RWPE2 (cell line): ENCODE data around the gene TGFBR3L.

Experiments
- ATAC-seq: fragments of 200-7000 bp; cut with Tn5 transposase; 3 replicates; pipeline ENCODE4 v1.9.1; 2021; ENCODE audit warnings: low read depth
- DNase-seq: peaks from one replicate; pipeline ENCODE4 v3.0.0-alpha.2; 2020; ENCODE audit warnings: low spot score
- H3K27ac ChIP-seq: fragments of 450-650 bp; 2 replicates; pipeline ENCODE4 v1.5.1; 2017; ENCODE audit warnings: mild to moderate bottlenecking; ENCODE audit not compliant: poor library complexity, severe bottlenecking
- H3K27me3 ChIP-seq: fragments of 250-450 bp; sonication (Bioruptor Pico); 2 replicates; pipeline ENCODE4 v1.5.1; 2021; ENCODE audit warnings: mild to moderate bottlenecking, moderate library complexity; ENCODE audit not compliant: insufficient read depth, poor library complexity, severe bottlenecking
- H3K36me3 ChIP-seq: fragments of 250-450 bp; sonication (Bioruptor Pico); 2 replicates; pipeline ENCODE4 v1.5.1; 2020; ENCODE audit warnings: low read depth, mild to moderate bottlenecking, moderate library complexity
- H3K4me1 ChIP-seq: fragments of 250-450 bp; sonication (Bioruptor Pico); 2 replicates; pipeline ENCODE4 v1.5.1; 2021; ENCODE audit warnings: mild to moderate bottlenecking, moderate library complexity; ENCODE audit not compliant: insufficient read depth, poor library complexity, severe bottlenecking
- H3K4me3 ChIP-seq: fragments of 250-450 bp; sonication (Bioruptor Pico); 2 replicates; pipeline ENCODE4 v1.5.1; 2021; ENCODE audit warnings: mild to moderate bottlenecking, moderate library complexity; ENCODE audit not compliant: severe bottlenecking
- H3K9me3 ChIP-seq: fragments of 250-450 bp; sonication (Bioruptor Pico); 2 replicates; pipeline ENCODE4 v1.5.1; 2021; ENCODE audit warnings: mild to moderate bottlenecking, moderate library complexity; ENCODE audit not compliant: severe bottlenecking
- TF ChIP-seq, protein P1 (sequence below): fragments of 450-650 bp; IDR thresholded peaks from one replicate; pipeline ENCODE4 v1.5.1; 2017; ENCODE audit warnings: mild to moderate bottlenecking, moderate library complexity; ENCODE audit not compliant: poor library complexity, severe bottlenecking

The TGFBR3L gene

DNA sequence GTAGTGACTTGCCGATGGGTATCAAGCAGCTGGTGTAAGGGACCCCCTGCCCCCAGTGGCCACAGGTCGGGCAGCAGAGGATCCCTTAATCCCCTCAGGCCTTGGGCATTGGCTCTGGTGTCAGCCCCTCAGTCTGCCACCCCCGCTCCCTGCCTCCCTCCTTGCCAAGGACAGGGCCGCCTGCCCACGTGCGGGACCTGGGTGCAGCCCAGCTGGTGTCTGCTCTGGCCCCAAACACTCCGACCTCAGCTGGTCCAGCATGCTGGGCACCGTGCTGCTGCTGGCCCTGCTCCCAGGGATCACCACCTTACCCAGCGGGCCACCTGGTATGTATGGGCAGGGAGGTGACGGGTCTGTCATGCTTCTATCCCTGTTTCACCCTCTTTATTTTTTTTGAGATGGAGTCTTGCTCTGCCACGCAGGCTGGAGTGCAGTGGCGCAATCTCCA, at the start of gene TGFBR3L:
Gene TGFBR3L, plus strand, starts transcription at position 233 of the 448 bp plus-strand sequence.
- ATAC-seq = no peak
- H3K4me1 ChIP-seq = no peaks in the 10 kb centered on the region
- H3K27ac ChIP-seq = no peak within 1 kb of the TSS
- no peaks in the 10 kb centered on the region for H3K9me3 ChIP-seq
- H3K27me3 ChIP-seq = peaks cover 7% of the 10 kb centered on the region
- TF ChIP-seq, protein P1, sequence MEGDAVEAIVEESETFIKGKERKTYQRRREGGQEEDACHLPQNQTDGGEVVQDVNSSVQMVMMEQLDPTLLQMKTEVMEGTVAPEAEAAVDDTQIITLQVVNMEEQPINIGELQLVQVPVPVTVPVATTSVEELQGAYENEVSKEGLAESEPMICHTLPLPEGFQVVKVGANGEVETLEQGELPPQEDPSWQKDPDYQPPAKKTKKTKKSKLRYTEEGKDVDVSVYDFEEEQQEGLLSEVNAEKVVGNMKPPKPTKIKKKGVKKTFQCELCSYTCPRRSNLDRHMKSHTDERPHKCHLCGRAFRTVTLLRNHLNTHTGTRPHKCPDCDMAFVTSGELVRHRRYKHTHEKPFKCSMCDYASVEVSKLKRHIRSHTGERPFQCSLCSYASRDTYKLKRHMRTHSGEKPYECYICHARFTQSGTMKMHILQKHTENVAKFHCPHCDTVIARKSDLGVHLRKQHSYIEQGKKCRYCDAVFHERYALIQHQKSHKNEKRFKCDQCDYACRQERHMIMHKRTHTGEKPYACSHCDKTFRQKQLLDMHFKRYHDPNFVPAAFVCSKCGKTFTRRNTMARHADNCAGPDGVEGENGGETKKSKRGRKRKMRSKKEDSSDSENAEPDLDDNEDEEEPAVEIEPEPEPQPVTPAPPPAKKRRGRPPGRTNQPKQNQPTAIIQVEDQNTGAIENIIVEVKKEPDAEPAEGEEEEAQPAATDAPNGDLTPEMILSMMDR = no peak
- peak within 1 kb of the TSS; percentile 42 for H3K4me3 ChIP-seq
- DNase-seq = no peak
- peaks cover 16% of the 10 kb centered on the region for H3K36me3 ChIP-seq

DNA sequence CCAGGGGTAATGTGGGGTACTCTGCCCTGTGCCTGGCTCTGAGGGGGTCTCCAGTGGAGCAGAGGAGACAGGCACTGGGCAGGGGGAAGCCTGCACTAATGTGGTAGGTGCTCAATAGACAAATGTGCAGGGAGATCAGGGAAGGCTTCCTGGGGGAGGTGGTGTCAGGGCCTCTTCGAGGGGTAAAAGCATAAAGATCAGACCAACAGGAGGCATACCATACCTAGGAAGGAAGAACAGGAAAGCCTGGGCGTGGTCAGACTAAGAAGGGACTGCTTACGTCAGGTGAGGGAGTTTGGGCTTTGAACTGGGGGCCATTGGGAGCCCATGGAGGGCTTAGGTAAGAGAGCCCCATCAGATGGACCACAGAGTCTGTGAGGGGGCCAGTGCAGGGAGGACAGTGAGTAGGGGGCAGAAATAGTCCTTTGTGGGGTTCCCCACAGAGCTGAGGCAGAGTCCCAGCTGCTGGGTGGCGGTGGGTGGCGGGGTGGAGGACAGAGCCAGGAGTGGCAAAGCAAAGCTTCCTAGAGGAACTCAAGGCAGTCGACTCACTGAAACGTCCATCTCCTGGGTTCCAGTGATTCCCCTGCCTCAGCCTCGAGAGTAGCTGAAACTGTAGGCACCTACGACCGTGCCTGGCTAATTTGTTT, 49.2 kb upstream of the TGFBR3L start:
- TF ChIP-seq, protein P1 = no peak
- Histone ChIP-seq H3K4me3 (no peak overlapping the region), H3K4me1 (no peaks in the 10 kb centered on the region), H3K27ac (no peak overlapping the region), H3K9me3 (no peaks in the 10 kb centered on the region), H3K27me3 (no peaks in the 10 kb centered on the region), H3K36me3 (no peaks in the 10 kb centered on the region)
- DNase-seq = no peak
- ATAC-seq = no peak

DNA sequence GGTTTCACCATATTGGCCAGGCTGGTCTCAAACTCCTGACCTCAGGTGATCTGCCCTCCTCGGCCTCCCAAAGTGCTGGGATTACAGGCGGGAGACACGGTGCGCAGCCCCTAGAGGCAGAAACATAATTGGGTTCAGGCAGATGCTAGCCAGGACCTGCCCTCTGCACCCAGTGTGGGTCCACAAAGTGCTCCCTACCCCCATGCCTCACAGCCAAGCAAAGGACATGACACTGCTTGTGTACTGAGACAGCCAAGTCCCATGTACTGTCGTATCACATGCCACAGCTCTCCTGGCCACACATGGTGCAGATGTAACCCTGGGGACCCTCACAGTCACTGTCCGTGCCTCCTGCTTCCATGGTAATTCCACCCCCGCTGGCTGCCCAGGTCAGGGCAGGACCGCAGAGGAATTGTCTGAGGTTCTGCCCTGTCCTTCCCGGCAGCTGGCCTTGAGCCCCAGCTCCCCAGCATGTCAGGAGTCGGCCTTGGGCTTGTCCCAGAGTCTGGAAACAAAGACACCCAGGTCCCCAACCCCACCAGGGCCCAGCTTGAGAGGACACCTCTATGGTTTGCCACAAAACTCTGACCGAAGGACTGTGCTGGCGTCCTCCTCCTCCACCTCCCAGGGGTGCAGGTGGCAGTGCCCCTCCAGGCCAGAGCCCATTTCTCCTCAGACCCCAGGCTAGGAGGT, 48.1 kb upstream of the TGFBR3L start:
- TF ChIP-seq, protein P1 = no peak
- Histone ChIP-seq H3K4me3 (no peak overlapping the region), H3K27ac (no peak overlapping the region), H3K27me3 (no peaks in the 10 kb centered on the region), H3K4me1 (peaks cover 3% of the 10 kb centered on the region), H3K36me3 (no peaks in the 10 kb centered on the region), H3K9me3 (no peaks in the 10 kb centered on the region)
- no peak for ATAC-seq
- DNase-seq = peak; percentile 51

DNA sequence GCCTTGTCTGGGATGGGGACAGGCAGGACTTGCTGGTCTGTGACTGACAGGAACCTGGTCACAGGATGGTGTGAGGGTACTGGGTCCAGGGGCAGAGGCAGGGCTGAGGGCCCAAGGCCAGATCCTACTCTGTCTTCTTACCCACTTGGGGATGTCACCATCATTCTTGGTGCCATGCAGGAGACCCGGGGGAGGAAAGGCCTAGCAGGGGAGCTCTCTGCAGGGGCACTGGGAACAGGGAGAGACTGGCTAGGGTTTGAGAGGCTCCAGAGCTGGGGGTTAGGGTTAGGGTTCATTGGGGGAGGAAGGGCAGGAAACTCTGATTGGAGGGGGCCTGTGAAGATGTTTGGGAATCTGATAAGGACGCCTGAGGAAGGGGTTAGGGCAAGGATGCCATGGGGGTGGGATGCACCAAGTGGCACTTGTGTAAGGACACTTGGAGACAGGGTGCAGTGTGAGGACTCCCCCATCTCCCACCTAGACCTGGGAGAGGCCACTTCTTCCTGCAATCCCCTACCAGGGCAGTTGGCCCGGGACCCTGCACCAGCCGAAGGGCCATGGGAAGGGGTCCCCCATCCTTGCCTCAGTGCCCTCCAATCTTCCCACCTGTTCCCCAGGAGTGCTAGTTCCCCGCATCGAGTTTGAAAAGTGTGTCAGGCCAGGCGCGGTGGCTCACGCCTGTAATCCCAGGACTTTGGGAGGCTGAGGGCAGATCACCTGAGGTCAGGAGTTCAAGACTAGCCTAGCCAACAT, 47.4 kb upstream of the TGFBR3L start:
- Histone ChIP-seq H3K36me3 (no peaks in the 10 kb centered on the region), H3K4me1 (peaks cover 3% of the 10 kb centered on the region), H3K27ac (no peak overlapping the region), H3K27me3 (no peaks in the 10 kb centered on the region), H3K9me3 (no peaks in the 10 kb centered on the region), H3K4me3 (no peak overlapping the region)
- TF ChIP-seq, protein P1 = no peak
- DNase-seq (no peak), ATAC-seq (no peak)
